Activated naive CD4-positive, alpha-beta T cell treated with Interleukin-2 at 50 U/mL for 16 hours (primary cell): ENCODE results near the gene PRM1.
"Not testable (repeated sequence)": the region's sequence is repeated elsewhere in the genome, so short reads cannot be mapped to it uniquely, and the experiment has no call there.

Source experiments
- DNase-seq: peaks from one replicate; pipeline ENCODE4 v3.0.0-alpha.2; 2020

Gene PRM1

DNA sequence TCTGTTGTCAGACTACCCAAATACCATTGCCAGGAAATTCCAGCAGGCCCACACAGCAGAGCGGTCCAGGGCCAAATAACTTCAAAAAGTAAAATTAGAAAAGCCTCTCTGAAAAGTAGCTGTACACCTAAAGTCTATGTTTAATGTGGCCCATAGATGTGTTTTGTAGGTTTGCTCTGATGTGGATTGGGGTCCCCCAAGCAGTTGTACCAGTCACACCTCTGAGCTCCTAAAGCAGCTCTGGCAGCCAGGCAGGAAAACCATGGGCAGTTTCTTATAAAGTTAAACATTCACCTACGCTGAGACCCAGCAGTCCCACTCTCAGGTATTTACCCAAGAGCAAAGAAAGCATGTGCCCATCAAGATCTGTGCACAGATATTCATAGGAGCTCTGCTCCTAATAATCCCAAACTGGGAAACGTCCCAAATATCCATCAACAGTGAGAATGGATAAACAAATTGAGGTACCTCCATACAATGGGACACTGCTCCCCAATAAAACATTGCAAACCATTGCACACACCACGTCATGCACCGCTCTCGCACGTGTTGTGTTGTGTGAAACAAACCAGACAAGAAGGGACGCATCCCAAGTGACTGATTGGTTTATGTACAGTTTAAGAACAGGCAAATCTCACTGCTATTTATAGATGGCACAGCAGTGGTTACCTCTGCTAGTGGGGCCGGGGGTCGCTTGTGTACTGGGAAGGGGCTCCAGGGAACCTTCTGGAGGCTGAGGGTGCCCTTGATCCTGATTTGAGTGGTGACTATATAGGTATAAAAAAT is 15.8 kb upstream of the PRM1 start:
- DNase-seq, result no peak

DNA sequence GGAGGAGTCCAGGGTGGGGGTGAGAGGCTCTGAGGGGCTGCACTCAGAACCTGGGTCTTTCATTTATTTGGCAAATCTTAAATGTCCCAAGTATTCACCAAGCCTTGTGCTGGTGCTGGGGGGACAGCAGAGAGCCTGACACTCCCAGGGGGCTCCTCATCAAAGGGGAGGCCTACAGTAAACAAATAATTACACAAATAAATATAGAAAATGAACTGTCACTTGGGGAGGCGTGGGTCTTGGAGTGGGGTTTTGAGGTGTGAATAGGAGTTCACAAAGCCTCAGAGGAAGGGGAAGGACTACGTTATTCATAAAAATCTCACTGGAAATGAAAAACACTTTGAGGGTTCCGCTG is 15.2 kb upstream of the PRM1 start:
- no peak for DNase-seq

DNA sequence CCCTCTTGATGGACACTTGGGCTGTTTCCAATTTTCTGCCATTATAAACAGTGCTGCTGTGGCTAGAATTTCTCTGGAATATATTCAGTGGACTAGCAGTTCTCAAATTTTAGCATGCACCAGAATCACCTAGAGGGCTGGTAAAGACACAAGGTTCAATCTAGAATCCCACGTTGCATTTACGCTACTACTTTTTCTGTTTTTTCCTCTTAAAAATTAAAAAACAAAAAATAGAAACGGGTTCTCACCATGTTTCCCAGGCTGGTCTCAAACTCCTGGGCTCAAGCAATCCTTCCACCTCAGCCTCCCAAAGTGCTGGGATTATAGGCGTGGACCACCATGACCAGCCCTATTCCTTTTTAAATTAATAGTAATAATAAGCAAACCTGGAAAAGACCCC is 14.5 kb upstream of the PRM1 start:
- no peak for DNase-seq

DNA sequence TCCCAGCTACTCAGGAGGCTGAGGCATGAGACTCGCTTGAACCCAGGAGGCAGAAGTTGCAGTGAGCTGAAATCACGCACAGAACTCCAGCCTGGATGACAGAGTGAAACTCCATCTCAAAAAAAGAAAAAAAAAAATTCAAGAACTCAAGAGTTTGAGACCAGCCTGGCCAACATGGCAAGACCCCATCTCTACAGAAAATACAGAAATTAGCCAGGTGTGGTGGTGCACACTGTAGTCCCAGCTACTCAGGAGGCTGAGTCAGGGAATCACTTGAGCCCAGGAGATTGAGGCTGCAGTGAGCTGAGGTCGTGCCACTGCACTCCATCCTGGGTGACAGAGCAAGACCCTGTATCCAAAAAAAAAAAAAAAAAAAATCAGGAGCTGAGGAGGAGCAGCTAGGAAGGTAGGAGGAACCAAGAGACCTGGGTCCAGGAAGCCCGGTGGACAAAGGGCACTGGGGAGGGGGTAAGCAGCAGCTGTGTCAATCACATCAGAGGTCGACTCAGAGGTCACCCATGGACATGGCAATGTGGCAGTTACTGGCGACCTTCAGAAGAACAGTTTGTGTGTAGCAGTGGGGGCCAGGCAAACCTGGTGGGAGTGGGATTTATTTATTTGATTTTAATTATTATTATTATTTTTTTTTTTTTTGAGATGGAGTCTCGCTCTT is 11.1 kb upstream of the PRM1 start:
- DNase-seq, result no peak

DNA sequence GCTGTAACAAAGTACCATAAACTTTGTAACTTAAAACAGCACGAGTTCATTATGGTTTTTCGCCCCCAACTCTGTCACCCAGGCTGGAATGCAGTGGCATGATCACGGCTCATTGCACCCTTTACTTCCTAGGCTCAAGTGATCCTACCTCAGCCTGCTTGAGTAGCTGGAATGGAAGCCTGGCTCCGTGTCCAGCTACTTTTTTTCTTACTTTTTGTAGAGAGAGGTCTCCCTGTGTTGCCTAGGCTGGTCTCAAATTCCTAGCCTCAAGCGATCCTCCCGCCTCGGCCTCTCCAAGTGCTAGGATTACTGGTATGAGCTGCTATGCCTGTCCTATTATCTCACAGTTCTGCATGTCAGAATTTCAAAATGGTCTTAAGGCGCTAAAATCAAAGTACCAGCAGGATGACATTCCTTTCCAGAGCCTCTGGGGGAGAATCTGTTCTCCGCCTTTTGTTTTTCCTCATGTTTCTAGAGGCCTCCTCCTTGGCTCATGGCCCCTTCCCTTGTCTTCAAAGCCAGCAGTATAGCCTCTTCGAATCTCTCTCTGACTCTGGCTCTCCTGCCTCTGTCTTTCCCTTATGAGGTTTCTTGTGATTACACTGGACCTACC is 10.1 kb upstream of the PRM1 start:
- no peak for DNase-seq

DNA sequence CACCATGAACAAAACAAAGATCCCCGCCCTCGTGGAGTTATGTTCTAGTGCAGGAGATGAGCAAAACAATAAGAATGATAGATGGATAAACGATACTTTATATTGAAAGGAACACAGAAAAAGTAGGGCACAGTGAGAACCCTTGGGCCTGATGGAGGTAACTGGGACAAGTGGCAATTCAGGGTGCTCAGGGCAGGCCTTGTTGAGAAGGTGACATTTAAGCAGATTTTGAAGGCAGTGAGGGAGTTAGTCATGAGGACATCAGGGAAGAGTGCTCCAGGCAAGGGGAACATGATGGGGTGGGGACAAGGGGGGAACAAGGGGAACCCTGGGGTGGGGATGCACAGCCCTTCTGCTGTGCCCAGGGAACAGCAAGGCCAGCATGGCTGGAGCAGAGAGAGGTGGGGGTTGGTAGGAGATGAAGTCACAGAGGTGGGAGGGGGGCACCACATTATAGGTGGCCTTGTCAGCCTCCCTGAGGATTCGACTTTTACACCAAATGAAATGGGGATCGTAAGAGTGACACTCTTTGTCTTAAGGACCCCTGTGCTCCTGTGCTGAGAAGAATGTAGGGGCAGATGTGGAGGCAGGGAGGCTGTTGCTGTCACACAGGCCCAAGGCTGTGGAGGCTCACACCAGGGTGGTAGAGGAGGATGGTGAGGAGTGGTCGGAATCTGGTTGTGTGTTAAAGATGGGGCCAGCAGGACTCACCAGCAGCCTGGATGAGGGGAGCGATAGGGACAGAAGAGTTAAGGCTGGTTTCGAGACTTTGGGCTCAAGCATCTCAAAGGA is 9.2 kb upstream of the PRM1 start:
- no peak for DNase-seq

DNA sequence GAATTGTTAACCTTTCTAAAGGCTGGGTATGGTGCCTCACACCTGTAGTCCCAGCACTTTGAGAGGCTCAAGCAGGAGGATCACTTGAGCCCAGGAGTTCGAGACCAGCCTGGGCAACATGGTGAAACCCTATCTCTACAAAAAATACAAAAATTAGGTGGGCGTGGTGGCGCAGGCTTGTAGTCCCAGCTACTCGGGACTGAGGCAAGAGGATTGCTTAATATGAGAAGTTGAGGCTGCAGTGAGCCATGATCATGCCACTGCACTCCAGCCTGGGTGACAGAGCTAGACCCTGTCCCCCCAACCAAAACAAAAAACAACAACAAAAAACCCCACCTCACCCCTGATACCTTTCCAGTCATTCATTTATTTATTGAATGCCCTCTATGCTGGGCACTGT is 8.6 kb upstream of the PRM1 start:
- not testable (repeated sequence) for DNase-seq

DNA sequence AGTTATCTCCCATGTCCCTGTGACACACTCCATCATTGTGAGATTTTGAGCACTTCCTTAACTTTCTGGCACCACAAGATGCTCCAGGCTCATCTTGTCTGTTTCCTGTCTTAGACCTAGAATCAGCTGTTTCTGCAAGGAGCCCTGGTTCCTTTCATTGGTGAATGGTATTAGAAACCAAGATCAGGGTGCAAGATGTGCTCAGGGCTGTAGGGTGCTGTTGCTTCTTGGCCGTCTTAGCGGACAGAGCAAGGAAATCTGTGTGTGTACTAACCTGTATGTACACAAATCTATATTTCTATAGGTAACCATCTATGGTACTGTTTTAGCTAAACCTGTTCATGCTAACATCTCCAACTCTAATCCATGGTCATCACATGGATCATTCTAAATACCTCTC is 8.1 kb upstream of the PRM1 start:
- no peak for DNase-seq

DNA sequence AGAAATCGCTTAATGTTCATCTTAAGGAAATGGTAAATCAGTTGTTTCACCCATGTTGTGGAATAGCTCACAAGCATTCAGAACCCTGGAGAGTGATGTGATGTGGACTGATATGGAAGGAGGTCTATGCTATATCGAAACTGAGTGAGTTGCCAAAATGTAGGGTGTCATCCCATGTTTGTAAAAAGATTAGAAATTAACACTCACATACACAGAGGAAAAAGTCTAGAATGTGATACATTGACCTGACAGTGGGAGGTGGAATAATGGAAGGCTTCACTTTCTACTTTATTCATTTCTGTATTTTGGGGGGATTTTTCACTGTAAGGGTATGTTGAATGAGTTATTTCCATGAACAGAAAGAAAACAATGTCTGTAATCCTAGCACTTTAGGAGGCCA is 4.7 kb upstream of the PRM1 start:
- DNase-seq, result no peak

DNA sequence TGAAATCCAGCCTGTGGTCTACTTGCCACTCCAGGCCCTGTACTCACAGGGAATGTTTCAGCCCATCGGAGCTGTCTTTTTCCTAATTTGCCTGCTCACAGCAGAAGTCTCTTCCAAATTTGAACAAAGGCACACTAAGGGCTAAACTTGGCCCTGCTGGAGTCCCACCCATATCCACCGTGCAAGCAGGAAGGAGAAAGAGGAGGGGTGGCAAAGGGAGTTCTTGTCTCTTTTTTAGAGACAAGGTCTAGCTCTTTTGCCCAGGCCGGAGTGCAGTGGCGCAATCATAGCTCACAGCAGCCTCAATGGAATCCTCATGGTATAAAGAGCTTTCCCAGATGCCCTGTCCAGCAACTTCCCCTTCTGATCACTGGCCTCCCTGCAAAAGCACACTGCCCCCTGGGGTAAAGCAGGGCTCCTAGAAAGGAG is 2.7 kb upstream of the PRM1 start:
- no peak for DNase-seq

DNA sequence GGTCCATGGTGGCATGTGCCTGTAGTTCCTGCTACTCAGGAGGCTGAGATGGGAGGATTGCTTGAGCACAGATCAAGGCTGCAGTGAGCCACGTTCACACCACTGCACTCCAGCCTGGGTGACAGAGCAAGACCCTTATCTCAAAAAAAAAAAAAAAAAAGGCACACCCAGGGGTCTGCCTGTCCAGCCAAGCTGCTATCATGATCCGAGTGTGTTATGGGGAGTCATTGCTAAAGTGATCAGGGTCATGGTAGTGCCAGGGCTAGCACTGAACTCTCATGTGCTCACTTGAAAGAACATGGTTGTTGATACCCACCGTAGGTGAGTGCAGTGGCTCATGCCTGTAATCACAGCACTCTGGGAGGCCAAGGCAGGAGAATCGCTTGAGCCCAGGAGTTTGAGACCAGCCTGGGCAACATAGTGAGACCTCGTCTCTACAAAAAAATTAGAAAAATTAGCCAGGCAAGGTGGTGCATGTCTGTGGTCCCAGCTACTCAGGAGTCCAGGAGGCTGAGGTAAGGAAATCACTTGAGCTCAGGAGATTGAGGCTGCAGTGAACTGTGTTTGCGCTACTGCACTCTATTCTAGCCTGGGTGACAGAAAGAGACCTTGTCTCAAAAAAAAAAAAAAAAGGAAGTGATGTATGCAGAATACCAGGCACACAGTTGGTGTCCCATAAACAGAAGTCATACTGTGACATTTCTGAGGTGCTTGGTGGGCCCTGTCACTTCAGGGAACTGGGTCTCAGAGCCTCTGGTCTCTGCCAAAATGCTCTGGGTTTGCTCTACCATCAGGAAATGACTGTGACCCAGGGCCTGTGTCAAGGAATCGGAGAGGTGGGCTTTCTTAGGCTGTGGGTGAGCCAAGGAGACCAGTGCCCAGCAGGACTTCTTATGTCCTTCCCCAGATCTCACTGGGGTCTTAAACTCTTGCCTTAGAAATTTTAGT is 2.2 kb downstream of the PRM1 start:
- no peak for DNase-seq

DNA sequence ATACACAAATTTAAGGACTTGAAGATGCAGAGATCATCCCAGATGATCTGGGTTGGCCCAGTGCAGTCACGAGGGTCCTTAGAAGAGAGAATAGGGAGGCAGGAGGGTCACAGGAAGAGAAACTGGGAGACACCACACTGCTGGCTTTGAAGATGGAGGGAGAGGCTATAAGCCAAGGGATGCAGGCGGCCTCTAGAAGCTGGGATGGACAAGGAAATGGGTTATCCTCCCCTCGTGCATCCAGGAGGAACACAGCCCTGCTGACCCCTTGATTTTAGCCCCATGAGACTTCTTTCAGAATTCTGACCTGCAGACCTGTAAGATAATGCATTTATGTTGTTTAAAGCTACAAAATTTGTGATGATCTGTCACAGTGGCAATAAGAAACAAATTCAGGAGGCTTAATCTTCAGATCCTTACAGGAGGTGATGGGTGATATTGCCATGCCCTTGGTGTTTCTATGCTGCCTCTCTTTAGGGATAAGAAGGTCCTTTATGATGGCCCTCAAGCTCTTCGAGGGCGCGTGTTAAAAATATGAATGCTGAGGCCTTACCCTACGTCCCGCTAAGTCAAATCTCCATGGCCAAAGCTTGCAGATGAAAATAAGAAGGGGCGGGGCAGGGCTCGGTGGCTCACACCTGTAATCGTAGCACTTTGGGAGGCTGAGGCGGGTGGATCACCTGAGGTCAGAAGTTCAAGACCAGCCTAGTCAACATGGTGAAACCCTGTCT is 3.4 kb downstream of the PRM1 start:
- no peak for DNase-seq

DNA sequence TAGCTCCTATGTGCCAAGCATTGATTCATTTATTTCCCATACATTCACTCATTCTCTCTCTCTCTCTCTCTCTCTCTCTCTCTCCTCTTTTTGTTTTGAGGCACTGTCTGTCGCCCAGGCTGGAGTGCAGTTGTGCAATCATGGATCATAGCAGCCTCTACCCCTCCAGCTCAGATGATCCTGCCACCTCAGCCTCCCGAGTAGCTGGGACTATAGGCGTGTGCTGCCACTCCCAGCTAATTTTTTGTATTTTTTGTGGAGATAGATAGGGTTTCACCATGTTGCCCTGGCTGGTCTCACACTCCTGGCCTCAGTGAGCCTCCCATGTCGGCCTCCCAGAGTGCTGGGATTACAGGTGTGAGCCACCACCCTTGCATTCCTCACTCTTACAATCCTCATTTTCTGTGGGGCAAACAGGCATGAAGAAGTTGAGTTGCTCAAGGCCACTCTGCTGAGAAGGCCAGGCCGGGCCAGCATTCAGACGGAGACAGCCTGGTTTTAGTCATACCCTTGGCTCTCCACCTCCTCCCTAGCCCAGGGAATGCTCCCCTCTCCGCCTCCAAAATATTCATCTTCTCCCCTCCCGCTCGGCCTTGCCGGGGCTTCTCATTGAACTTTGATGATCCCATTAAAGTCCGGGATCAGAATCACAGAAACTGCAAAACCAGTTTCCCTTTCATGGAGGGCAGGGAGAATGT is 4.1 kb downstream of the PRM1 start:
- no peak for DNase-seq

DNA sequence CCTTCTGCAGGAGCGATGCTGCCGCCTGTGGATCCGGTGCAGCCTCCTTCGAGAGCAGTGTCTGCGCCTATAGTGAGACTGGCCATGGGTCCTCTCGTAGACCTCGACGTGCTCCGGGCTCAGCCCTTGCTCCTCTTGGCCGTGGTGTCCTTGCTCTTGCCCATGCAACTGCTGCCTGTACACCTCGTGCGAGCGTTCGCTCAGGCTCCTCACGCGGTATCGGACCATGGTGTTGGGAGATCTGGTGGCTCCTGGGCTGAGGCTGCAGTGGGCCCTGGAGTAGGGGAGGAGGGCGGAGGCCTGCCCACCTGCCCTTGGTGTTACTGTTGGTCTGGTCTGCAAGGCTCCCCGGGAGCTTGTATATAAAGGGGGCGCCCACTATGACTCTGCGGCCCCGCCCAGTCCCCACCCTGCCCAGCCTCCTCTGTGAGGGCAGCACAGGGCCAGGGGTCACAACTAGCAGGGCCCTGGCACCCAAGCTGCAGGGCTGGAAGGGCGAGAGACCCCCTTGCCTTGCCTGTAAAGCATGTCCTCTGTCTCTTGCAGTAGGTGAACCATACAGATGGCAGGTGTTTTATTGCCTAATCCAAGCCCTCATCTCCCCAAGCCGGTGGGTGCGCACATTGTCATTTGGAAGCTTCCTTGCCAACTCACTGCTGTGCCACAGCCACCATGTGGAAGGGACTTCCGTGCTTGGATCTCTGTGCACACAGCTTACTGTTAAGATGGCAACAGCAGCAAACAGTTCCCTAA is 4.8 kb downstream of the PRM1 start, which contains the start of gene PRM2:
PRM2 (minus strand) TSS at position 338 of the 753 bp plus-strand sequence; CDS start at position 228, 110 bp downstream.
- no peak for DNase-seq

DNA sequence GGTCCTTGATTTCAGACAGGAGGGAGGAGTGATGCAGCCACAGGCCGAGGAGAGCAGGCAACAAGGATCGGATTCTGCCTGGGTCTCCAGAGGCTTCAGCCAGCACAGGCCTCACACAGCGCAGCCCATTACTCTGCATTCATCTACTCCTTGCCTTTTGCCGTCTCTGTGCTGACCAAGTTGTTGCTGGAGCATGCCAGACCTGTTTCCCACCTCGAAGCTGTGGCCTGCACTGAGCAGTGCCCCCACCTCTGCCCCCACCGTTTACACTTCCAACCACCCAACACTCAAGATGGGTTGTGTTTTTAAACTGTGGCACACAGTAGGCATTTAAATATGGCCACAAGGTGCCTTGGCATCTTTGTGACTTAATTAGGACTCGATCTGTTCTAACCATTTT is 6.2 kb downstream of the PRM1 start:
- no peak for DNase-seq

DNA sequence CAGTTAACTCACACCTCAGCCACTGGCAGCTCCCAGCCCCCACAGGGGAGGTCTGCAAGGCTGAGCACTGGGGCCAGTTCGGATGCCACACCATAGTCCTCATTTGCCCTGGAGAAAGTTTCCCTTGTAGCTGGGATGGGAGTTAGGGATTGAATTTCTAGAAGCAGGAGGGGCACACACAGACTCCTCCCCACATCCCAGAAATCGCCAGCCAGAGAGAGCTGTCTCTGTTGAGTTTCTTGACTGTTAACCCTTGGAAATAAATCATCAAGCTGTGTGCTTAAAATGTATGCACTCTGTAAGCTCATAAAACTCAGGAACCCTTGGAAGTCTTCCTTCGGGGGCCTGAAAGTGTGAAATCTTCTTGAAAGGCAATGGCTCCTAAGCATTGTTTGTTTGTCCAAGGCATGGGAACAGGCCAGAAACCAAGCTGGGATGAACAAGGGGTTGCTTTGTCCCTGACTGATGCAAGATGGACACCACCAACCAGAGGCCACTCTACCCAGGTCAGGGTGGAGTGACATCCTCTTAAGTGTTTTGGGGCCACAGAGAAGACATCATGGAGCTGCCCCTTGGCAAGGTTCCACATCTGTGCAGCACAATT is 7.3 kb downstream of the PRM1 start:
- no peak for DNase-seq

DNA sequence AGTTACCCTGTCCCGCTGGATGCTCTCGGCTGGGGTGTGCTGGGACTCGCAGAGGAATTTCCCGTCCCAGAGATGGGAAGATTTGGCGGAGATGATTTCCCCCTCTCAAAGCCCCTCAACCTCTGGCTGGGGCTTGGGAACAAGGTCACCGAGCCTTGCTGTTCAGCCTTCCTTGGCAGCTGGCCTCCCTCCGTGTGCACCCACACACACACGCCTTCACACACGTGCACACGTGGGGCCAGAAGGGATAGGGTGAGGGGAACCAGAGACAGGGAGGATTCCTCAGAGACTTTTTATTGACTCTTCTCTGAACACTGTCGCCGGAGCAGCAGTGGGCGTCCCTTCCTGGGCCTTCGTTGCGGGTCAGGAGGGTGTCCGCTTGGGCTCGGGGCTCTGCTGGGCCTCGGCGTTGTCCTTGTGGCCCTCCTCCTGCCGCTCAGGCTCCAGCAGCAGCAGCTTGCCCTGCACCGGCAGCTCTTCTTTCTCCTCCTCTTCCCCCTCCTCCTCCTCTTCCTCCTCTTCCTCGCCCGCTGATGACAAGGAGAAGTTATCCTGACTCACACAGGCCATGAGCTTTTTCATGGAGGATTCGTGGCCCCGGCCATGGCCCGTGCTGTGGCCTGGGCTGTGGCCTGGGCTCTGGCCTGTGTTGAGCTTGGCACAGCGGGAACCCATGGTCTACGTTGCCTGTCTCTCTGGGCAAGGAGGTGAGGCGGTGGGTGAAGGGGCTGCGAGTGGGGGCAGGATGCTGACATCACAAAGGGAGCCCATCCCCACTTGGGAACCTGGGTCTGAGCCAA is 8.0 kb downstream of the PRM1 start, which contains the start of gene PRM3:
PRM3 (minus strand) TSS at position 709 of the 800 bp plus-strand sequence; CDS start at position 675, 34 bp downstream.
- no peak for DNase-seq

DNA sequence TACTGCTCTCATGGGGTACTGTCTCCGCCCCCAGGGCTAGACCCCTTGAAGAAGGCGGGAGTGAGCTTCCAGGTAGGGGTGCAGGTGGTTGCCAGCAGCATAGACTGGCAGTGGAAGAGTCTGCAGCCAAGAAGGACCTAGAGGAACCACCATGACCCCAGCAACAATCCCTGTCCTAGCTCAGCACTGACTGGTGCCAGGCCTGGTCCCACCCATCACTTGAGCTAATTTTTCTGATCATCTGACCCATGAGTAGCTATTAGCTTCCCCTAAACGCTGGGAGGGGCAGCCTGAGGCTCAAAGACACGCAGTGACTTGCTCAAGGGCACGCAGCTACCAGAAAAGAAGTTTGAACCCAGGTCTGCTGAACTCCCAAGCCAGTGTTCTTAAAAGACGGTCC is 8.6 kb downstream of the PRM1 start:
- DNase-seq, result no peak

DNA sequence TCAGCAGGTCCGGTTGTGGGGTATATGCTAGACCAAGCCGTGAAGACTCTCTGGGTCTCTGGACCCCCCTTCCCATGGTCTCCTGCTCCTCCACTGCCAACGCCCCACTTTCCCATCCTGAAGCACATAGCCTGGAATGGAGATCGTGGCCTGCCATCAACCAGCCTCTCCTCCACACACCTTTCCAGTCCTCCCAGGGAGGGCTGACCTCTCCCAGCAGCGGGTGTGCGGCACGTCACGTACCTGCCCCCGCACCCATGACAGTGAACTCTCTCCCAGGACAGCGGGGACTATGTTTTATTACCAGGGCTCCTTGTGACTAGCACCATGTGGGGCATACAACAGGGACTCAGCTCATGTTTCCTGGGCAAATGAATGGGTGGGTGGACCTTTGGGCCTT is 9.5 kb downstream of the PRM1 start:
- no peak for DNase-seq
